HK-2 (cell line): Measurements from ENCODE around the gene NBDY.

Experiments used
- DNase-seq: peaks from one replicate; pipeline ENCODE4 v3.0.0-alpha.2; 2018; ENCODE audit not compliant: unreplicated experiment

NBDY gene

DNA sequence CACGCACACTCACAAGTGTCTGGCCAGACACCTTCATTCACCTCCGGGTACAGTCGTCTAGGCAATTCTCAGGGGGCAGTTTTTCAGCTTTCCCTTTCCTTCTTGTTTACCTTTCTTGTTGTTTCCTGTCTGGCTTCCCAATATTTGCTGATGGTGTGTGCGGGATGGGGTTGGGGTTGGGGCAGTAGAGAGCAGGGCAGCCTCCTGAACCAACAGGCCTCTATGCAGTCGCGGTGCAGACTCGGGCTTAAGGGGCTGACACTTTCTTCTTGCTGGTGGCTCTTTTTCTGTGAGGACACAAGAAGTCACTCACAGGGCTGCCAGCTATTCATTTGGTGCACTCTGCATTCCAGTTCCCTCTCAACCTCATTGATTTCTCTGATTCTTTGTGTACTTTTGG is 56.4 kb downstream of the NBDY start:
- no peak for DNase-seq

GRCh38 chrX:56786889-56787733 is 58.1 kb downstream of the NBDY start:
- no peak for DNase-seq

GRCh38 chrX:56787734-56788152 is 58.7 kb downstream of the NBDY start:
- DNase-seq, result no peak

GRCh38 chrX:56788229-56788628 is 59.2 kb downstream of the NBDY start:
- DNase-seq, result no peak

- no peak for DNase-seq
Measured at GRCh38 chrX:56788717-56789122, 59.7 kb downstream of the NBDY start.

- DNase-seq, result no peak
Measured at GRCh38 chrX:56789518-56790070, 60.6 kb downstream of the NBDY start.

DNA sequence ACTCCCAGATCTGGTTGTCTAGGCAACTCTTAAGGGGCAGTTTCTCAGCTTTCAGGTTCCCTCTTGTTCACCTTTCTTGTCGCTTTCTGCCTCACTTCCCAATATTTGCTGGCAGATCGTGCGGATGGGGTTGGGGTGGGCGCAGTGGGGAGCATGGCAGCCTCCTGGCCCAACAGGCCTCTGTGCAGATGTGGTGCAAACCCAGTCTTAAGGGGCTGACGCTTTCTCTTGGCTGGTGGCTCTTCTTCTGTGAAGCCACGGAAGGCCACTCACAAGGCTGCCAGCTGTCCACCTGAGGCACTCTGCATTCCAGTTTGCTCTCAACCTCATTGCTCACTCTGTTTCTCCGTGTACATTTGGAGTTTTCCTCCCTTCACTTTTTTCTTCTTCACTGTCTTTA is 61.7 kb downstream of the NBDY start:
- DNase-seq, result no peak

- no peak for DNase-seq
Measured at GRCh38 chrX:56791456-56791855, 62.4 kb downstream of the NBDY start.

DNA sequence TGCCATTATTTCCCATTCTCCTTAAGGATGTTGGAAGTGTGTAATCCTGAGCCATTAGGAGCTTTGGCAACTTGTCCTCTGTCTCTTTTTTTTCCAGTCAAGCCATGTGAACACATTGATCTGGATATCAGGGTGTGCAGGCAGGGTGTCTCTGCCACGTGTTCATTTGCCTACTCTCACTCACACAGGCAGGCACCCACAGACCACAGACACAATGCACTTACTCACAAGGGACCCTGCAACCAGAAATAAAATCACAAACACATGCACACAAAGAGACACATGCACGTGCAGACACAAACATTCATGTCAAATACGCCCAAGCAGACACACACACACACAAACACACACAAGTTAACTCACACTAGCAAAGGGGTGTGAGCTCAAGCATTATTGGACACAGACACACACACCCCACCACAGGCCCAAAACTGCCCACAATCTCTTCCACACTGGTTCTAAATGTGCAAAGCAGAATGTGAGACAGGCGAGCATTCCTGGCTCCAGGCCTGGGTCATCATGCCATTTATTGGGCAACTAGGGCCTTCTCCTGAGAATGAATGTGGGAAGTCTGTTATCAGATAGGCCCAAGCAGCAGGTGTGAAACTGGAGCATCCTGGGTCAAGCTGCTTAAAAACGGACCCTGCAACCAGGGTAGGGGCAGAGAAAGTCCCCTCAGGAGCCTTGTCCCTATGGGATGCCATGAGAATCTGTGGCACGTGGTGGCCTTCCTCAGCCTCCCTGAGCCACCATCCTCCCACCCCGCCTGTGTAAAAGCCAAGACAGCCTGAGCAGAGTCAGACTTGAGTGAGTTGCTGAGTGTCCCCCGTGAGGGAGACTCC is 63.4 kb downstream of the NBDY start:
- DNase-seq, result no peak

DNA sequence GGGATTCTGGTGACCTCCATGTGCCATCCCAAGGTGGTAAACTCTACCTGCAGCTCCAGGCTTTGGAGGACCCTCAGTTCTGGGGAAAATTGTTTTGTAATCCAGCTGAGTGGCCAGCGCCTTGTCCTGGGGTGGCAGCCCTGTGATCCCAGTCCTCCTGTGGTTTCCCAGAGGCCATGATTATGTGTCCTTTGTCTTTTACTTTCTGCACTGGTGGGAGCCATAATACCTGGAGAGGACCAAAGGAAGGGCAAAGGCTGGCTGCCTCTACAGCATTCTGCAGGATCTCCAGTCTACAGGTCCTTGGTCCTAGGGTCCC is 64.0 kb downstream of the NBDY start:
- no peak for DNase-seq

- no peak for DNase-seq
Measured at GRCh38 chrX:56793521-56794320, 64.7 kb downstream of the NBDY start.

DNA sequence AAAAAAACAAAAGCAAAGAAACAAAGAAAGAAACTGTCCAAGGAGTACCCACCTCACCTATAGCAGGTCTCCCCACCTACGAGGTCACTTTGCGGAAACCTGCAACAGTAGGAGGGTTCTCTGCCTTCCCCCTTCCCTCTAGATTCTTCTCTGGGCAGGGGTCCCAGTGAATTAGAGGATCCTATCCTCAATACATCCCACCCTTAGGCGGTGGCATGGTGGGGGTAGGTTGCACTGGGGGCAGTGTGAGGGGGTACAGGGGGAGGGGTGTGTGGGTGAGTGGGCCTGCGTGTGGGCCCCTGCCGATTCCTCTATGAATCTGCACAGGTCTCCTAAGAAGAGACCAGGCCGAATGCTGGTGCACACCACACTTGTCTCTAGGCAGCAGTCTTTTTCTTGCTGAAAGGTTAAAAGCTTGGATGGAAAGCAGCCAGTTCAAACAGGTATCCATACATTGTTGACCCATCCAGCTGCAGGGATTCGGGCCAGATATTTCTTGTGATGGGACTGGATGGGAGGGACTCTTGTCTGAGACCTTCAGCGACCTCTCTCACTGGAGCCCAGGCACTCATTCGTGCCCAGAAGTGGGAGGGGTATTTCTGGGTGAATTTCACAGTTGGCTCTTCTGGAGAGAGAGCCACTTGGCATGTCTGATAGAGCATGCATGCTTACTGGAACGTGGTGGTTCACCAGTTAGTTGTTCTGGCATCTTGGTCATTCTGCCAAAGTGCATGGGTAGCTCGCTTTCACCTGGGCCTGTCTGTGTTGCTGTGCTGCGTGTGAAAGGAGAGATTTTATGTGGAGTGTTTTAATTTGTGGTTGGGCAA is 65.6 kb downstream of the NBDY start:
- no peak for DNase-seq

- no peak for DNase-seq
Measured at GRCh38 chrX:56795309-56795868, 66.3 kb downstream of the NBDY start.

DNA sequence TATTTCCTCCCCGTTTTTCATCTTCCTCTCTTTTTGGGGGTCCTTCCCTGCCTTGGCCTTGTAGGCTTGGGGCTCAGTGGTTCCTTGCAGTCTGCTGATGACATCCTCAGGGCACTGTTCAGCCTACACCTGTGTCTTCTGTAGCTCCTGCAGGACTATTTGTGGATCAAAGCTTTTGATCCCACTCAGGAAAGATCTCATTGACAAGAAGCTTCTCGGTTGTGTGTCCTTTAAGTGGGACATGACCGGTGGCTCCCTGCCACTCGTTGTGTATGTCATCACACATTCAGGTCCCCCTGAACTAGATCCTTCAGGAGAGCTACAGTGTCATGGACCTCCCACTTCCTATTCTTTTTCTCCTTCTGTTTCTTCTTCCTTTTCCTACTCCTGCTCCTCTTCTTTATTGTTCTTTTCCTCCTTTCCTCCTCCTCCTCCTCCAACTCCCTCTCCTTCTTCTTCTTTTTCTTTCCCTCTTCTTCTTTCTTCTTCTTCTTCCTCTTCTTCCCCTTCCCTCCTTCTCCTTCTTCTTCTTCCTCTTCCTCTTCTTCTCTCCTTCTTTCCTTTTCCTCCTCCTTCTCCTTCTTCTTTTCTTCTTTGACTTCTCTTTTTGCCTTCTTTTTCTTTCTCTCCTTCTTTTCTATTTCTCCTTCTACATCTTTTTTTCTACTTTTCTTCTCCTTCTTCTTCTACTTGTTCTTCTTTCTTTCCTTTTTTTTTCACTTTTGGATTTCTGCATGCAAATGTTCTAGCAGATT is 67.8 kb downstream of the NBDY start:
- DNase-seq, result no peak

DNA sequence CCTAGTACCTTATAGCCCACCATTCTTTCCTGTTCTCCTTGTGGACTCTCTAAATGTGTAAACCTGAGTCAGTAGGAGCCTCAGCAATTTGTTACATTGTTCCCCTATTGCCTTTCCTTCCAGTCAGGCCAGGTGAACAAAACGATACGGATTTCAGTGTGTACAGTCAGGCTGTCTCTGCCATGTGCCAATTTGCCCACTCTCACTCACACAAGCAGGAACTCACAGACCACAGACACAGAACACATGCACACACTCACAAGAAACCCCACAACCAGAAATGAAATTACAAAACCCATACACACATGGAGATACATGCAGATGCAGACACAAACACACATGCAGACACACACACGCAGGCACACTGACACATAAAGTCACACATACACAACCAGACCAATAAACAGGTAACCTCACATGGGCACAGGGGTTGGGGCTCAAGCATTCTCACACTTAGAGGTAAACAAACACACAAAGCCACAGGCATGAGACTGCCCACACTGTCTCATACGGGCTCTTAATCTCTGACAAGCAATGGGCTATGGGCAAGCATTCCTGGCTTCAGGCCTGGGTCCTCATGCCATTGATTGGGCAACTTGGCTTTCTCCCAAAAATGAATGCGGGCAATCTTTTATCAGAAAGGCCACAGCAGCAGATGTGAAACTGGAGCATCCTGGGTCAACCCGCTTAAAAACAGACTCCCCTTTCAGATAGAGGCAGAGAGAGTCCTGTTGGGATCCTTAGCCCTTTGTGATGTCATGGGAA is 68.7 kb downstream of the NBDY start:
- DNase-seq, result no peak

- DNase-seq, result no peak
Measured at GRCh38 chrX:56798339-56798711, 69.3 kb downstream of the NBDY start.

DNA sequence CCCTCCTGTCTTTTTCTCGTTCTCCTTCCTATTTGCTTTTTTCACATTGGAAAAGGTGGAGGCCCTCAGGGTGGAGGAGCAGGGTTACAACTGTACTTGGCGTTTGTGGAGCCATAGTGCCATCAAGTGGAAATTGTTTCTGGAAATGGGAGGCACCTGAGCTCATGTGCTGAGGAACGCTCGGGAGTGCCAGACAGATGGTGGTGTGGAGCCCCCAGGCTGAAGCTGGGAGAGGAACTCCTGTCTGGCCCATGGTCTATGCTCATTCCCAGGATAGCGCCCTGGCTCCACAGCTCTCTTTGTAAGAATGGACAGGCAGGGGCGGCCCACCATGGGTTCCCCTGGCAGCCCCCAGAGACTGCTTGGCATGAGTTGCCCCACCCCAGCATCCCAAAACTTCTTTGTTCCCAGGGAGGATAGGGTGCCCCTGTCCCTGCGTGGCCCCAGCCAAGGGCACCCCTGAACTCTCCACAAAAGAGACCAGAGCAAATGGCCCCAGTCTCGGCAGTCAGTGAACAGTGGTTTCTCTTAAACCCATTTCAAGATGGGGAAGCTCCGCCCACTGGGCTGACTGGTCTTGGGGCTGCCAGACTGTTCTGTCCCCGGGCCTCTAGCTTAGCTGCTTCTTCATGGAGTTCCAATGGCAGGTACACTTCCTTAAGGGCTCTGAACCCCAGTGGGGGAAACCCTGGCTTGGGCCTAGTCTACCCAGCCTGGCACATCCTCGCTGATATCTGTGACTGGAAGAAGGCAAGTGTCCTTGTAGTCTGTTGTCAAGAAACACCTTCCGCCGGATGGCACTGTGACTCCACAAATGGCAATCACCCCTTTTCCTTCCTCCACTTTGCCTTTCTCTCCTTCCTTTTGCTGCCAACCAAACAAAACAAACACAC is 70.1 kb downstream of the NBDY start:
- DNase-seq, result no peak

GRCh38 chrX:56800307-56800706 is 71.3 kb downstream of the NBDY start:
- DNase-seq, result no peak
